GM23338 (cell line): ENCODE data around the gene SUSD4.
A peak's percentile ranks its signal among the peaks of the same experiment; 100 is the strongest.

Experiments used
- CTCF ChIP-seq, 2 experiments: fragments of 200-600 bp in 1 of 2; sonication (generic) in 1 of 2; conservative IDR thresholded peaks; 2 replicates each; pipeline versions ENCODE4 v1.5.1 to v1.6.1; 2016 to 2017; ENCODE audit warnings: antibody characterized with exemption in 2 of 2, low read depth in 2 of 2, mild to moderate bottlenecking in 2 of 2, moderate library complexity in 1 of 2
- EZH2 ChIP-seq: fragments of 200-600 bp; sonication (generic); IDR thresholded peaks from one replicate; pipeline ENCODE4 v1.8.0; 2017; ENCODE audit warnings: antibody characterized with exemption, mild to moderate bottlenecking, low read depth; ENCODE audit not compliant: unreplicated experiment
- POLR2AphosphoS5 ChIP-seq: IDR thresholded peaks from 2 replicates; pipeline ENCODE4 v1.6.1; 2016; ENCODE audit warnings: antibody characterized with exemption, low read depth
- STAT1 ChIP-seq: IDR thresholded peaks from one replicate; pipeline ENCODE4 v1.6.1; 2016; ENCODE audit warnings: antibody characterized with exemption; ENCODE audit not compliant: unreplicated experiment
- TF ChIP-seq, protein P1 (sequence below): fragments of 250-450 bp; sonication (Bioruptor Pico); IDR thresholded peaks from 2 replicates; pipeline ENCODE4 v1.5.0; 2020; ENCODE audit warnings: mild to moderate bottlenecking, moderate library complexity

- TF ChIP-seq CTCF (conservative IDR thresholded peaks at IDR 0.05; ENCODE audit: low read depth in 2 of 2) (peak in 1 of 2 experiments; percentile 50; a peak in 2 of 4 replicates), EZH2 (no peak), STAT1 (no peak), POLR2AphosphoS5 (no peak)
- TF ChIP-seq, protein P1, sequence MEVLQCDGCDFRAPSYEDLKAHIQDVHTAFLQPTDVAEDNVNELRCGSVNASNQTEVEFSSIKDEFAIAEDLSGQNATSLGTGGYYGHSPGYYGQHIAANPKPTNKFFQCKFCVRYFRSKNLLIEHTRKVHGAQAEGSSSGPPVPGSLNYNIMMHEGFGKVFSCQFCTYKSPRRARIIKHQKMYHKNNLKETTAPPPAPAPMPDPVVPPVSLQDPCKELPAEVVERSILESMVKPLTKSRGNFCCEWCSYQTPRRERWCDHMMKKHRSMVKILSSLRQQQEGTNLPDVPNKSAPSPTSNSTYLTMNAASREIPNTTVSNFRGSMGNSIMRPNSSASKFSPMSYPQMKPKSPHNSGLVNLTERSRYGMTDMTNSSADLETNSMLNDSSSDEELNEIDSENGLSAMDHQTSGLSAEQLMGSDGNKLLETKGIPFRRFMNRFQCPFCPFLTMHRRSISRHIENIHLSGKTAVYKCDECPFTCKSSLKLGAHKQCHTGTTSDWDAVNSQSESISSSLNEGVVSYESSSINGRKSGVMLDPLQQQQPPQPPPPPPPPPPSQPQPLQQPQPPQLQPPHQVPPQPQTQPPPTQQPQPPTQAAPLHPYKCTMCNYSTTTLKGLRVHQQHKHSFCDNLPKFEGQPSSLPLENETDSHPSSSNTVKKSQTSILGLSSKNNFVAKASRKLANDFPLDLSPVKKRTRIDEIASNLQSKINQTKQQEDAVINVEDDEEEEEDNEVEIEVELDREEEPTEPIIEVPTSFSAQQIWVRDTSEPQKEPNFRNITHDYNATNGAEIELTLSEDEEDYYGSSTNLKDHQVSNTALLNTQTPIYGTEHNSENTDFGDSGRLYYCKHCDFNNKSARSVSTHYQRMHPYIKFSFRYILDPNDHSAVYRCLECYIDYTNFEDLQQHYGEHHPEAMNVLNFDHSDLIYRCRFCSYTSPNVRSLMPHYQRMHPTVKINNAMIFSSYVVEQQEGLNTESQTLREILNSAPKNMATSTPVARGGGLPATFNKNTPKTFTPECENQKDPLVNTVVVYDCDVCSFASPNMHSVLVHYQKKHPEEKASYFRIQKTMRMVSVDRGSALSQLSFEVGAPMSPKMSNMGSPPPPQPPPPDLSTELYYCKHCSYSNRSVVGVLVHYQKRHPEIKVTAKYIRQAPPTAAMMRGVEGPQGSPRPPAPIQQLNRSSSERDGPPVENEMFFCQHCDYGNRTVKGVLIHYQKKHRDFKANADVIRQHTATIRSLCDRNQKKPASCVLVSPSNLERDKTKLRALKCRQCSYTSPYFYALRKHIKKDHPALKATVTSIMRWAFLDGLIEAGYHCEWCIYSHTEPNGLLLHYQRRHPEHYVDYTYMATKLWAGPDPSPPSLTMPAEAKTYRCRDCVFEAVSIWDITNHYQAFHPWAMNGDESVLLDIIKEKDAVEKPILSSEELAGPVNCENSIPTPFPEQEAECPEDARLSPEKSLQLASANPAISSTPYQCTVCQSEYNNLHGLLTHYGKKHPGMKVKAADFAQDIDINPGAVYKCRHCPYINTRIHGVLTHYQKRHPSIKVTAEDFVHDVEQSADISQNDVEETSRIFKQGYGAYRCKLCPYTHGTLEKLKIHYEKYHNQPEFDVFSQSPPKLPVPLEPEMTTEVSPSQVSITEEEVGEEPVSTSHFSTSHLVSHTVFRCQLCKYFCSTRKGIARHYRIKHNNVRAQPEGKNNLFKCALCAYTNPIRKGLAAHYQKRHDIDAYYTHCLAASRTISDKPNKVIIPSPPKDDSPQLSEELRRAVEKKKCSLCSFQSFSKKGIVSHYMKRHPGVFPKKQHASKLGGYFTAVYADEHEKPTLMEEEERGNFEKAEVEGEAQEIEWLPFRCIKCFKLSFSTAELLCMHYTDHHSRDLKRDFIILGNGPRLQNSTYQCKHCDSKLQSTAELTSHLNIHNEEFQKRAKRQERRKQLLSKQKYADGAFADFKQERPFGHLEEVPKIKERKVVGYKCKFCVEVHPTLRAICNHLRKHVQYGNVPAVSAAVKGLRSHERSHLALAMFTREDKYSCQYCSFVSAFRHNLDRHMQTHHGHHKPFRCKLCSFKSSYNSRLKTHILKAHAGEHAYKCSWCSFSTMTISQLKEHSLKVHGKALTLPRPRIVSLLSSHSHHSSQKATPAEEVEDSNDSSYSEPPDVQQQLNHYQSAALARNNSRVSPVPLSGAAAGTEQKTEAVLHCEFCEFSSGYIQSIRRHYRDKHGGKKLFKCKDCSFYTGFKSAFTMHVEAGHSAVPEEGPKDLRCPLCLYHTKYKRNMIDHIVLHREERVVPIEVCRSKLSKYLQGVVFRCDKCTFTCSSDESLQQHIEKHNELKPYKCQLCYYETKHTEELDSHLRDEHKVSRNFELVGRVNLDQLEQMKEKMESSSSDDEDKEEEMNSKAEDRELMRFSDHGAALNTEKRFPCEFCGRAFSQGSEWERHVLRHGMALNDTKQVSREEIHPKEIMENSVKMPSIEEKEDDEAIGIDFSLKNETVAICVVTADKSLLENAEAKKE (CRISPR knock-in tag), result no peak
These were observed 139.5 kb downstream of the SUSD4 start for GRCh38 chr1:223224465-223224864.
